Mesodermal cell (in vitro differentiated cells): Measurements from ENCODE around the gene ACAP1.

Experiments used
- H3K27ac ChIP-seq: 2 replicates; pipeline ENCODE4 v1.7.0; 2013; ENCODE audit warnings: mild to moderate bottlenecking, low read depth, low read length, moderate library complexity; ENCODE audit not compliant: severe bottlenecking
- H3K36me3 ChIP-seq: 2 replicates; pipeline ENCODE4 v1.7.1; 2013; ENCODE audit warnings: mild to moderate bottlenecking, low read length, moderate library complexity; ENCODE audit not compliant: control insufficient read depth, insufficient read depth
- H3K4me1 ChIP-seq: one replicate; pipeline ENCODE4 v1.7.1; 2013; ENCODE audit warnings: mild to moderate bottlenecking, low read length; ENCODE audit not compliant: insufficient read depth, control insufficient read depth, poor library complexity, severe bottlenecking
- H3K4me3 ChIP-seq: 2 replicates; pipeline ENCODE4 v1.7.0; 2013; ENCODE audit warnings: low read length, control low read depth, mild to moderate bottlenecking; ENCODE audit not compliant: insufficient read depth, poor library complexity, severe bottlenecking; ENCODE audit errors: extremely low read depth
- H3K9me3 ChIP-seq: 2 replicates; pipeline ENCODE4 v1.7.1; 2013; ENCODE audit warnings: mild to moderate bottlenecking, low read length, moderate library complexity; ENCODE audit not compliant: control insufficient read depth
- WGBS, 2 experiments: methylation state at CpG; one replicate each; pipeline ENCODE4 v1.1.5; 2013; ENCODE audit warnings: missing lambda C conversion rate in 2 of 2; ENCODE audit not compliant: insufficient coverage in 2 of 2; 5-methylcytosine and 5-hydroxymethylcytosine counted together

Gene ACAP1

DNA sequence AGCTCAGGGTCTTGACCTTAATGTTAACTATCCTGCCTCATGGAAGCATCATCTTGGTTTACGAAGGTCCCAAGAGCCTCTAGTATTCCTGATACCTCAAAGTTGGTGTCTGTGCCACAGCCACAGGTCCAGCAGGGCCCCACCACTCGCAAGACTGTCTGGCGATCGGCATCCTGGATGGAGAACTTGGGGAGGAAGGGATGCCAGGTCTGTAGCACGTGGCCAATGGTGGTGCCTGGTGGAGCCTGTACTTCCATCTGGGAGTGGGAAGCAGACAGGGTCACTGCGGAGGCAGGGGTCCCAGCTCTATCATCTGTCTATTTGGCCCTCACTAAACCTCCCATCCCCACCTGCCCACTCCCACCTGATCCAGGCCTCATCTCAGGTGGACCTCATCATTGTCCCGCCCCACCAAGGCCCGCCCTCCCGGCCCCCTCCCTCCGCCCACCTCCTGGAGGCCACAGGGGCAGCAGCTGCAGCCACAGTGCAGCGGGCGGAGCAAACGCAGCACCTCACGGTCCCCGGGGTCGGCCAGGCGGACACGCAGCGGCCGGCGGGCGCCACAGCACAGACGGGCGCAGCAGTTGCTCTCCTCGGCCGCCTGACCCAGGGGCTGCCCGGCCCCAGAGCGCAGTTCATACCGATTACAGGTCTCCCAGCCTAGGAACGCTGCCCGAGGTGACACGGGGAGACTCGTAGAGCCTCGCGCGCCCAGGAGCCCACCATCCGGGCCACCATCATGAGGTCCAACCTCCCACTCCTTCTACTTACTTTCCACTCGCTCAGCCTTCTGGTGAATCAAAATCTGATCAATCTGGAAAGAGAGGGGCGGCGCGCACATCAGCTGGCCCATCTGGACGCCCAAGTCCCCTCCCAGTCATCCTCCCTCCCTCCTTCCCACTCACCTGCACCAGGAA is 56.6 kb downstream of the ACAP1 start:
- peaks cover 10% of the 10 kb centered on the region for H3K4me1 ChIP-seq
- H3K27ac ChIP-seq: no peak overlapping the region
- H3K9me3 ChIP-seq: no peaks in the 10 kb centered on the region
- H3K36me3 ChIP-seq: peaks cover 45% of the 10 kb centered on the region
- 91 to 93% methylated on average over 28 to 29 of the region's 42 CpGs for WGBS, 2 experiments
- H3K4me3 ChIP-seq: peak overlapping the region; percentile 79

DNA sequence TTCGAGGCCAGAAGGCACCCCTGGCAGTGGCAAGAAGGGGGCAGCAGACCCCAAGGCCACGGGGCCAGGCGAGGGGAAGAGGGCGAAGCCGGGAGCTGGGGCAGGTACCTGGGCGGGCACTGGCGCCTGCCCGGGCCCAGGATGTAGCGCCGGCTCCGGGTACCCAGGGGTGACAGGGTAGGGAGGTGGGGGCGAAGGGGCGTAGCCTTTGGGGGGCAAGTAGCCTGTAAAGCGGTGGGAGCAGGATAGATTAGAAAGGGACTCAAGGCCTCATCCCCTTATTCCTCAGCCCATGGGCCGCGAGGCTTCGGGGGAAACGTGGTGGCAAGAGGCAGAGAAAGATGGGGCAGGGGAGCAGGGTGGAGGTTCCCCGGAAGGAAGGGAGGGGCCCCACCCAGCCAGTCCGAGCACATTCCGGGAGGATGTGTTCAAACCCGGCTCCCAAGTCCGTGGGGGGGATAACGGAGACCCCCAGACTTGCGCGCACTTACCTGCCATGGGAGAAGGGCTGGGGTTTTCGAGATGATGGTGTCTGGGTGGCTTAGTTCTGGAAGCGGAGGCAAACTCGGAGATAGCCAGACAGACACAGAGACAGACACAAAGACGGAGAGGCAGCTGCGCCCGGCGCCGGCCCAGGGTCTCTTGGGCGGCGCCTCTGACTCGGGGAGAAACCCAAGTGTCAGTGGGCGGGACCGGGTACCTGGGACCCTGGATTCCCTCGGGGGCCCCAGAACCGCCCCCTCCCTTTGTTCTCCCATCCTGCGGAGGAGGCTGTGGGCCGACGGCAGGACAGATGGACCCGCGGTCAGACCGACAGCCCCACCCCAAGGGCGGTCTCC is 57.5 kb downstream of the ACAP1 start:
- Histone ChIP-seq H3K36me3 (peaks cover 37% of the 10 kb centered on the region), H3K4me3 (peak overlapping the region; percentile 79), H3K27ac (peak overlapping the region; percentile 83), H3K9me3 (no peaks in the 10 kb centered on the region), H3K4me1 (peaks cover 10% of the 10 kb centered on the region)
- 11 to 19% methylated on average over 18 to 43 of the region's 48 CpGs for WGBS, 2 experiments

DNA sequence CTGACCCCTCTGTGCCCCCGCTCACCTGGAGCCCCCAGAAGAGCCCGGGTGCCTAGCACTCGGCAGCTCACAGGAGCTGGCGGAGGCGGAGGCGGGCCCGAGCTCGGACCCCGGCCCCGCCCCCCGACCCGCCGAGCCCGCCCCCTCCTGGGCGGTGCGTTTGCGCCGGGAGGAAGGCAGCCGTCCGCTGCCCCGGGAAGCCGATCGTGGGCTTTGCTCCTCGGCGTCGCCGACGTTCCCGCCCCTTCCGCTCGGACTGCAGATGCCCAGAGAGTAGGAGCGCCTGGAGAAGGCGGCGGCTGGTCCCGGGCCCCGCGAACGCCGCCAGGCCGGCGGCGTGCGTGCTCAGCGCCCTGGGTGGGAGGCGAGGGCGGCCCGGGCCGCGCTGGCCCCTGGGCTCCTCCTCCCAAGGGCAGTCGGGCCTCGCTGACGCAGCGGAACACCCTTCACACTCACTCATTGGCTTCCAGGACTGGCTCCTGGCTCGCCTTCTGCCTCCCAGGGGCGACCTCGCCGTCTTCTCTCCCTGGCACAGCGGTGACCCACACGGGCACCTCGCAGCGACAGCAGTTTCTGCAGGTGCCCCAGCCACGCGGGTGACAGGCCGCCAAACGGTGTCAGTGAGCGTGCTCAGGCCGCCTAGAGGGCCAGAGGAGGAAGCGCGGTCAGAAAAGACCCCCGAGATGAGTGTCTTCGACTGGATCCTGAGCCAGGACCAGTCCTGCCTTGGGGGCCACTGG is 58.3 kb downstream of the ACAP1 start, which contains the start of gene PLSCR3:
Gene PLSCR3, minus strand, starts transcription at position 74 of the 740 bp plus-strand sequence. CDS start 415 bp downstream, outside the sequence.
- WGBS, 2 experiments: 1% methylated on average over 46 to 67 of the region's 71 CpGs
- Histone ChIP-seq H3K36me3 (peaks cover 29% of the 10 kb centered on the region), H3K4me3 (peak within 1 kb of the TSS; percentile 79), H3K27ac (peak within 1 kb of the TSS; percentile 83), H3K9me3 (no peaks in the 10 kb centered on the region), H3K4me1 (peaks cover 10% of the 10 kb centered on the region)

DNA sequence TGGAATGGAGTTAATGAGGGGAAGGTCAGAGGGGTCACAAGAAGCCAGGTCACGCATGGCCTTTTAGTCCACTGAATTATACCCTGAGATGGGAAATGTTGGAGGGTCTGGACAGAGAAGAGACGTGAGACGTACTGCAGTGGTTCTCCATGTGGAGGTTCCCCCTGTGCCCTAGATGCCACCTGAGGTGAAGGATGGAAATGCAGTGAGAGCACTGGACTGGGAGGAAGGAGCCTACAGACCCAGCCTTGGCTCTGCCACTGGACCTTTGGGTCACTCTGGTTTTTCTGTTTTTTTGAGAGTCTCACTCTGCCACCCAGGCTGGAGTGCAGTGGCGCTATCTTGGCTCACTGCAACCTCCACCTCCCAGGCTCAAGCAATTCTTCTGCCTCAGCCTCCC is 59.8 kb downstream of the ACAP1 start:
- H3K4me3 ChIP-seq: no peak overlapping the region
- peaks cover 8% of the 10 kb centered on the region for H3K4me1 ChIP-seq
- no peak overlapping the region for H3K27ac ChIP-seq
- WGBS, 2 experiments: 91 to 95% methylated on average over 4 of the region's 4 CpGs
- H3K36me3 ChIP-seq: peaks cover 15% of the 10 kb centered on the region
- H3K9me3 ChIP-seq: no peaks in the 10 kb centered on the region

DNA sequence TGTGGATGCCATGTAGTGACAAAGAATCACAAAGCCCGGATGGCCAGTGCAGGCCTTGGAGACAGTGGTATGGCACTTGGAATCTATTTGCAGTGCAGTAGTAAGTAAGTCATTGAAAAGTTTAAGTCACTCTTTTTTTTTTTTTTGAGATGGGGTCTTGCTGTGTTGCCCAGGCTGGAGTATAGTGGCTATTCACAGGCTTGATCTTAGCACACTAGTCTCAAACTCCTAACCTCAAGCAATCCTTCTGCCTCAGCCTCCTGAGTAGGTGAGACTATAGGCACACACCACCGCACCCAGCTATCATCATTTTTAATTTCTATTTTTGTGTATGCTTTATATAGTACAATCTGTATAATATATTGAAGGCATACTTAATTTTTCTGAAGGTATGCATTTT is 62.3 kb downstream of the ACAP1 start:
- Histone ChIP-seq H3K4me3 (no peak overlapping the region), H3K4me1 (peaks cover 8% of the 10 kb centered on the region), H3K36me3 (peaks cover 9% of the 10 kb centered on the region), H3K9me3 (no peaks in the 10 kb centered on the region), H3K27ac (no peak overlapping the region)
- 79 to 85% methylated on average over 1 of the region's 2 CpGs for WGBS, 2 experiments
